T47D (cell line): ENCODE results near the gene OCA2.
"Not testable (repeated sequence)": the region's sequence is repeated elsewhere in the genome, so short reads cannot be mapped to it uniquely, and the experiment has no call there.

ENCODE experiments used
- DNase-seq, 2 experiments: peaks; one replicate each; pipeline versions ENCODE4 v3.0.0 to v3.0.0-alpha.2; 2011 to 2012; ENCODE audit warnings: low read depth in 1 of 2, low spot score in 1 of 2
- JUND ChIP-seq: IDR thresholded peaks from 2 replicates; pipeline ENCODE4 v1.6.1; 2012; ENCODE audit warnings: low read depth
- in situ Hi-C: cut with HindIII; loops from 2 replicates; pipeline ENCODE4 v1.10.0; 2016; ENCODE audit warnings: low sequenced_read_pairs, low pct_unique_long_range_greater_than_20kb

The OCA2 gene

DNA sequence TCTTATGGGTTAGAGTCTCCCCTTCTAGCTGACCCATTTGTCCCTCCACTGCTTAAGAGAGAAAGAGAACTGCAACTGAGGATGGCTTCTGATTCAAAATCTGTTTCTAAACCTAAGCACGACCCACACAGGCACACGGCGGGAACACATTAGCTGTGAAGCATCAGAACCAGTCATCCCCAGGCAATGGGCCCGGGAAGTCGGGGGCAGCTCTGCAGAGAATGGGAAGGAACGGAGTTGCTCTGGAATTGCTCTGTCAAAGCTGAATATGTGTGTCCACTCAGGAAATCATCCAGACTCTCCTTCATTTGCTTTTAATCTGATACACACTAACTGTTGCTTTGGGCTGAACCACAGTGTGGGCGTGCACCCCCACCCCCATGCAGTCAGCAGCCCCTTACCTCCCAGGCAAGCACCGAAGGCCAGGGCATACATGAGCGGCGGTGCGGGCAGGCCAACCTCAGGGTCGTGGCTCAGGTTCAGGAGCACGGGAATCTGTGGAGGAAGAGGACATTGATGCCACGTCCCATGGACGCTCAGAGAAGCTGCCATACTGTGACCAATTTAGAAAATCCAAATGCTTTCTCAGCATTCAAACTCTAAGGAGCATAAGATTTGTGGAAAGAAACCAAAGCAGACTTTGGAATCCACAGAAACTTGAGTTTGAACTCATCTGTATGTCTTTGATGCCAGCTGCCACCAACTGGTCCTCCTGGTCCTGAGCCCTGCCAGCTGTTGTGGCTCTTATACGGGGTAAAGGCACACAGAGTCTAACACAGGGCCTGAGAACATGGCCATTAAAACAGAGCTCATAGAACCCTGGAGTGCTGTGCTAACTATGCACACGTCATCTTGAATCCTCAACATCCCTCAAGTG lies 247.9 kb downstream of the OCA2 start:
- no peak for TF ChIP-seq JUND
- DNase-seq = no peak
- in situ Hi-C loops = no loop called here

DNA sequence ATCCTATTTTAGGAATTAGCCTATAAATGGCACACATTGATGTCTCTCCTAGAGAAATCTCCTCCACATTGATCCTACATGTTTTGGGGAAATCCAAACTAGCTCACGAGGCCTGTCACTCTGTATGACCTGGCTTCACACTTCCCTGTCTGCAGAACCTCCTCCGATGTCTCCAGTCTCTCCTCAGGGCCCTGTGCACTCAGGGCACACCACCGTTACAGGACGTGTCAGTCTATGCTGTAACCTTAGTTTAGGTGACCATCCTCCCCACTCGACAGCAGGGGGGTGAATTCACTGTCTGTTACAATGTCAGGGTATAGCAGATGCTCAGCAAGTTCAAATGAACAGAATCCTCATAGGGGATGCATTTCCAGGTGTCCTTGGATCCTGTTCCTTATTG lies 249.1 kb downstream of the OCA2 start:
- TF ChIP-seq JUND = no peak
- DNase-seq = no peak
- in situ Hi-C loops = no loop called here

DNA sequence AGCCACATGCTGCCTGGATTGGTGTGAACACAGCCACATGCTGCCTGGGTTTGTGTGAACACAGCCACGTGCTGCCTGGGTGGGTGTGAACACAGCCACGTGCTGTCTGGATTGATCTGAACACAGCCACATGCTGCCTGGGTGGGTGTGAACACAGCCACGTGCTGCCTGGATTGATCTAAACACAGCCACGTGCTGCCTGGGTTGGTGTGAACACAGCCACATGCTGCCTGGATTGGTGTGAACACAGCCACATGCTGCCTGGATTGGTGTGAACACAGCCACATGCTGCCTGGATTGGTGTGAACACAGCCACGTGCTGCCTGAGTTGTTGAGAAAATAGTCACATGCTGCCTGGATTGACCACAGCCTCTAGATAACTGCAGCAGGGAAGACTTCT lies 250.2 kb downstream of the OCA2 start:
- in situ Hi-C loops, DNase-seq: not testable (repeated sequence)

GRCh38 chr15:27847775-27848710 lies 251.1 kb downstream of the OCA2 start:
- DNase-seq = no peak
- TF ChIP-seq JUND = no peak
- in situ Hi-C loops = no loop called here

- DNase-seq = no peak
- in situ Hi-C loops = no loop called here
Observed at GRCh38 chr15:27846722-27847395, 252.3 kb downstream of the OCA2 start.

DNA sequence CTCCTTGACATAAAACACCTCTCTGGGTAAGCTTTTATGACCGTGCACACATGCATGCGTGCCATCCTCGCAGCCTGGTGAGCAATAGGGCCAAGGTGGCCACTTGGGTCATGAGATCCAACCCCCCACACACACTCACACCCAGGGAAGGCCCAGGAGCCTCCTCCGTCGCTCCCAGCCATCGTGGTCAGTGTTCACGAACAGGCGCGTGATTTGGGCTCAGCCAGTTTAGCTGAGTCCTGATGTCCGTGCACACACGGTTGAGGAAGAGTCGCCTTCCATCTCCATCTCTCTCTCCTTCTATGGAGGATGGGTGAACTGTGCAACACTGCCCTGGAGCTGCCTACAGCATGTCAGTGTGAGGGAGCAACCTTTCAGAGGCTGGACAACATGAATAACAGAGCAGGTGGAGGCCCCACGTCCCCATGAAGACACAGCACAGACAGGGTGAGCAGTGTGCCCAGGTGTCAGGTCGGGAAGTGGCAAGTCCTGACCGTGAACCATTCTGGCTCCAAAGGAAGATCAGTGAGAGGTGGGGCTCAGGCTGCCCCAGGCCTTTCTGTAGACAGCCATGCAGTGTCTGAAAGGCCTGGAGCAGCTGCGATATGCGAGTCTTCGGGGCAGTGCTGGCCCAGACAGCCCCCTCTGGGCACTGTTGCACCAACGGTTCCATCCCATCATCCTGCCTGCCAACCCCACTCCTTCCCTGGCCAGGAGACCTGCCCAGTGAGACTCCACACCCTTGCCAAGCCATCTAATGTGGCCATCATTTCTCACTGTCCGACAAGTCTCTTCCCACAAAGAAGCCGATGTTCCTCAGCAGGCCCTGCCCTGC lies 253.4 kb downstream of the OCA2 start:
- no peak for TF ChIP-seq JUND
- in situ Hi-C loops = no loop called here
- DNase-seq = no peak

More at GRCh38 chr15:27846722-27847395, 252.3 kb downstream of the OCA2 start:
- no peak for TF ChIP-seq JUND

- no peak for TF ChIP-seq JUND
- in situ Hi-C loops = no loop called here
- no peak for DNase-seq
Observed at GRCh38 chr15:27844018-27844666, 255.0 kb downstream of the OCA2 start.

DNA sequence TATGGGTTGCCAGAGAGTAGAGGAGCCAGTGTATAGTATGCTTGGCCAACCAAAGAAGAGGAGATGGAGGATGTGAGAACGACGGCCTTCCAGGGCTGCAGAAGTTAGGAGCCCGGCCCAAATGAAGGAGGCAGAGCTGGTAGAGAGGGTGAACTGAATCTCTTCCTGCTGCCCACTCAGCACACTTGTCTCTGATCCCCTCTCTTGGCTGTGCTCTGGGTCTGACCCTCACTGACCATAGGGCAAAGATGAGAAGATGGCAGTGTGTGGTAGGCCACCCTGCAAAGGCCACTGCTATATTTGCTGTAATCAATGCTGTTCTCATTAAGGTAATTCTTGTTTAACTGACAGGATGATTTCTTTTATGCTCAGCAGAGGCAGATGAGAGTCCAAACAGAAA lies 256.0 kb downstream of the OCA2 start:
- in situ Hi-C loops = no loop called here
- no peak for DNase-seq
- TF ChIP-seq JUND = no peak

DNA sequence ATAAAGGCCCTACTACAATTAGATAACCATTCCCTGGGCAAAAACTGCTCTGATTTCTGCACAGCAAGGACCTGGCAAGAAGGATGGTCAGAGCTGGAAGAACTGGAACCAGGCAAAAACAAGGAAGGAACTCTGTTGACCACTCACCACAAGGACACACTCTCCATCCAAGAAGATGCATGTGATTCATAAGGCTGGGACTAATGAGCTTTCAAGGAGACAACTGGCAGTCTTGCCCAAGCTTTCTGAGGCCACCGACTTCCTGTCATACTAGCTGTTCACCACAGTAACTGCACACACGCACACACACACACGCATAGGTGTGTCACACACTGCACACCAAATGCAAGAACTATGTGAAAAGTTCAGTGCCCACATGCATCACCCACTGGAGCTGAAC lies 256.6 kb downstream of the OCA2 start:
- no peak for DNase-seq
- TF ChIP-seq JUND = no peak
- in situ Hi-C loops = no loop called here

DNA sequence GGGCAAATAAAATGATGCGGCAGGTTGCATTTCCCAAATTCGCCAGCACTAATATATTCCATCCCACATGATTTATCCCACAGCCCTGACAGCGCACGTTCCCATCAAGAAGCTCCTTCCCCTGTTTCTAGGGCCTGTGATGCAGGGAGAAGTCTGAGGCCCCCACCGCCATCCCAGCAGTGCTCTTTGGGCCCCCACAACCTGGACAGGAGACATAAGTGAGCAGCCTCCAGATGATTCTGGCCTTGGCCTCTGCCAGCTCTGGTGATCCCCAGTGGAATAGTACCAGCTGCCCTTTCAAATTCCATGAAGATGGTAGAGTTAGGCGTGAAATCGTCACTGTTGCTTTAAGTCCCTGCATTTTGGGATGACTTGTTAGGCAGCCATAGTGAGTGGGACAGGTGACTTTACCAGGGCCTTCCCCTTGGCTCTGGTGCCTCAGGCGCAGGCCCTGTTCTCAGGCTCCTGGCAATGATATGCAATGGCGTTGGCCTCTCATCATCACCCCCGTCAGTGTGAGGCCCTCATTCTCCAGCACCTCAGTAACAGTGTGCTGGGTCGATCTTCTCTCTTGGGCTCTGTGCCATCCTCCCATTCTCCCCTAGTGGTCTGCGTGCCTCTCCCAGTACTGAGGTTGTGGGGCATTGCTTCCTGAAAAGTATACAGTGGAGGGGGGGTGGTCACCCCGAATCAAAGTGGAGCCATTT lies 263.7 kb downstream of the OCA2 start:
- in situ Hi-C loops = no loop called here
- no peak for TF ChIP-seq JUND
- DNase-seq = no peak

DNA sequence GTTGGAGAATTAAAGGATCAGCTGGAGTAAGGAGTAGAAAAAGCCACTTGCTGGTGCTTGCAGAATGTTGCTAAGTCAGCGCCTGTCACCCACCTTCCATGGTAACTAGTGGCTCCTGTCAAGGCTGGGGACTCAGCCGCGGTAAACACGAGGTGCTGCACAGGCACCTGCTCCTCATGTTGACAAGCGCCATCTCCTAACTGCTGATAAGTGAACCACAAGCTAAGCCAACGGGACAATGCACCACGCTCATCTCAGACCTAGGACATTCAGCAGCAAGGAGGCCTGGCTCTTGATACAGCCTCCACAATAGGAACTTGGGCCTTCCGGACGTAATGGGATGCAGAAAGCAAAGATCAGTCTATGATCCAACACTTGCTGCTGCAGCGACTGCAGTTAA lies 264.4 kb downstream of the OCA2 start:
- DNase-seq = no peak
- in situ Hi-C loops = no loop called here
- TF ChIP-seq JUND = no peak
